Keratinocyte (primary cell): ENCODE data around the gene EPS8L2. TPM values are rescaled to one million over a fixed set of nuclear protein-coding genes. Genes with fewer than 3 reads are reported as not detected.
A peak's percentile ranks its signal among the peaks of the same experiment; 100 is the strongest.

Experiments used
- DNase-seq: peaks from one replicate; pipeline ENCODE4 v3.0.0-alpha.2; 2011; ENCODE audit warnings: low read depth, missing footprints, low spot score
- FAIRE-seq: peaks from 2 replicates; lab custom pipeline; 2011; peaks lifted over from hg19 to GRCh38; lab: Jason Lieb, UNC
- H2AFZ ChIP-seq: 2 replicates; pipeline ENCODE4 v1.6.0; 2012; ENCODE audit warnings: low read length, control low read depth, inconsistent platforms; ENCODE audit not compliant: control insufficient read depth
- H3K27ac ChIP-seq: 2 replicates; pipeline ENCODE4 v1.5.1; 2011; ENCODE audit warnings: low read length; ENCODE audit not compliant: control insufficient read depth, insufficient read depth
- H3K27me3 ChIP-seq: 3 replicates; pipeline ENCODE4 v1.6.0; 2011; ENCODE audit warnings: low read length; ENCODE audit not compliant: control insufficient read depth, insufficient read depth; ENCODE audit errors: extremely low read depth
- H3K36me3 ChIP-seq, 2 experiments: 2 replicates in 1 of 2; 3 replicates in 1 of 2; pipeline ENCODE4 v1.5.1; 2011; ENCODE audit warnings: low read length in 2 of 2, mild to moderate bottlenecking in 1 of 2; ENCODE audit not compliant: control insufficient read depth in 2 of 2, insufficient read depth in 2 of 2; ENCODE audit errors: extremely low read depth in 1 of 2
- H3K4me1 ChIP-seq: 3 replicates; pipeline ENCODE4 v1.5.1; 2011; ENCODE audit warnings: low read length; ENCODE audit not compliant: control insufficient read depth, insufficient read depth; ENCODE audit errors: extremely low read depth
- H3K4me2 ChIP-seq: 3 replicates; pipeline ENCODE4 v1.6.0; 2011; ENCODE audit warnings: low read depth, low read length; ENCODE audit not compliant: control insufficient read depth, insufficient read depth; ENCODE audit errors: extremely low read depth
- H3K4me3 ChIP-seq, 3 experiments: fragments of 200-600 bp in 1 of 3; sonication (generic) in 1 of 3; 2 replicates in 2 of 3; 3 replicates in 1 of 3; pipeline ENCODE4 v1.5.1; 2011 to 2016; ENCODE audit warnings: low read length in 3 of 3, mild to moderate bottlenecking in 3 of 3, control low read depth in 2 of 3, inconsistent platforms in 1 of 3, low read depth in 1 of 3, mixed read lengths in 1 of 3, mixed run types in 1 of 3, moderate library complexity in 1 of 3; ENCODE audit not compliant: control insufficient read depth in 2 of 3, insufficient read depth in 2 of 3; ENCODE audit errors: extremely low read depth in 1 of 3
- H3K79me2 ChIP-seq: 2 replicates; pipeline ENCODE4 v1.6.0; 2012; ENCODE audit warnings: low read length; ENCODE audit not compliant: control insufficient read depth, insufficient read depth
- H3K9ac ChIP-seq: 3 replicates; pipeline ENCODE4 v1.6.0; 2011; ENCODE audit warnings: low read length; ENCODE audit not compliant: control insufficient read depth, insufficient read depth; ENCODE audit errors: extremely low read depth
- H3K9me1 ChIP-seq: 3 replicates; pipeline ENCODE4 v1.6.0; 2011; ENCODE audit warnings: low read length; ENCODE audit not compliant: control insufficient read depth, insufficient read depth; ENCODE audit errors: extremely low read depth
- H3K9me3 ChIP-seq: 2 replicates; pipeline ENCODE4 v1.5.1; 2012; ENCODE audit warnings: low read depth, low read length; ENCODE audit not compliant: control insufficient read depth
- H4K20me1 ChIP-seq: 3 replicates; pipeline ENCODE4 v1.6.0; 2011; ENCODE audit warnings: low read length; ENCODE audit not compliant: control insufficient read depth, insufficient read depth; ENCODE audit errors: extremely low read depth
- EZH2 ChIP-seq: IDR thresholded peaks from one replicate; pipeline ENCODE4 v1.6.1; 2012; ENCODE audit warnings: inconsistent platforms, mild to moderate bottlenecking, low read length, moderate library complexity
- dilution Hi-C: fragments of 300-500 bp; cut with MboI; formaldehyde crosslinking; loops from one replicate; pipeline ENCODE4 v1.7.0; 2020; ENCODE audit warnings: low sequenced_read_pairs; ENCODE audit not compliant: extremely low pct_ligation_motif_present
- polyA plus RNA-seq, 5 experiments: library from polyadenylated mRNA; depleted of rRNA in 3 of 5; stranded (reverse) in 3 of 5; stranded (forward) in 1 of 5; unstranded in 1 of 5; fragments of >200 nt; gene quantifications; 1 replicate in 1 of 5; 2 replicates in 3 of 5; 3 replicates in 1 of 5; pipeline versions ENCODE4 v1.2.1 to v1.2.3, GENCODE V29; 2011 to 2012; ENCODE audit warnings: missing spikeins in 2 of 5, low read depth in 1 of 5, low replicate concordance in 1 of 5
- TF ChIP-seq, protein P1 (sequence below), 3 experiments: IDR thresholded peaks in 1 of 3; conservative IDR thresholded peaks in 1 of 3; optimal IDR thresholded peaks in 1 of 3; 2 replicates in 2 of 3; 3 replicates in 1 of 3; pipeline versions ENCODE3 to v1.5.1; 2011; ENCODE audit warnings: low read length in 3 of 3, mild to moderate bottlenecking in 3 of 3, moderate library complexity in 2 of 3, control low read depth in 1 of 3, inconsistent platforms in 1 of 3; ENCODE audit not compliant: insufficient read depth in 2 of 3; ENCODE audit errors: extremely low read depth in 1 of 3

EPS8L2 gene
- polyA plus RNA-seq, 1 donor (not counting 4 experiments of a cell fraction or from before 2014, with no cell fraction given): 114 TPM

DNA sequence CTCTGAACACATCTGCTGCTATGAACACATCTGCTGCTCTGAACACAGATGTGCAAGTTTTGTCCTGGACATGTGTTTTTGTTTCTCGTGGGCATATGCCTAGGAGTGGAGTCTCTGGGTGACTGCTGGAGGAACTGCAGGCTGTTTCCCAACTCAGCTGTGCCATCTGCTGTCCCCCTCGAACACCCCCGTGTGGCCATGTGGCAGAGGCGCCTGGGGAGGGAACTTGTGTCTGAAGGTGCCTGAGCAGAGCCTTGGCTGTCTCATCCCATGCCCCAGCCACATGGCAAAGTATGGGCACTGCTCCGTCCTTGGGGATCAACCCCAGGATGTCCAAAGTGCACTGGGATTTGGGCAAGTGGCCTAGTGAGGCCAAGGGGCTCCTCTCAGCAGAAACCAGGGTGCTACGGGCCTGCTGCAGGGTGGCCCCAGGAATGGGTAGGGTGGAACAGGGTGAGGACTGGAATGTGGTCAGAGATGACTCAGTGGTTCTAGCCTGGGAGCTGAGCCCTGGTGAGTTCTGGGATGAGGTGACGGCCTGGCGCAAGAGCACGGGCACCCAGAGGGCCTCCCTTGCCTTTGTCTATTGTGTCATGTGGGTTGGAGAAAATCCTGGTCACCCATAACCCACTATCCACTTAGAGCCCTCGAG is 56.5 kb downstream of the EPS8L2 start:
- Histone ChIP-seq H3K36me3 (peaks cover 39 to 40% of the 10 kb centered on the region in 2 experiments), H3K4me3 (no peak overlapping the region), H2AFZ (no peak overlapping the region), H3K4me1 (peaks cover 19% of the 10 kb centered on the region), H3K9me1 (peaks cover 3% of the 10 kb centered on the region), H4K20me1 (peaks cover 11% of the 10 kb centered on the region), H3K4me2 (peak overlapping the region; percentile 11), H3K27ac (peak overlapping the region; percentile 75), H3K27me3 (no peaks in the 10 kb centered on the region), H3K9ac (peak overlapping the region; percentile 38), H3K9me3 (no peaks in the 10 kb centered on the region), H3K79me2 (no peaks in the 10 kb centered on the region)
- no peak for TF ChIP-seq EZH2
- TF ChIP-seq, protein P1, sequence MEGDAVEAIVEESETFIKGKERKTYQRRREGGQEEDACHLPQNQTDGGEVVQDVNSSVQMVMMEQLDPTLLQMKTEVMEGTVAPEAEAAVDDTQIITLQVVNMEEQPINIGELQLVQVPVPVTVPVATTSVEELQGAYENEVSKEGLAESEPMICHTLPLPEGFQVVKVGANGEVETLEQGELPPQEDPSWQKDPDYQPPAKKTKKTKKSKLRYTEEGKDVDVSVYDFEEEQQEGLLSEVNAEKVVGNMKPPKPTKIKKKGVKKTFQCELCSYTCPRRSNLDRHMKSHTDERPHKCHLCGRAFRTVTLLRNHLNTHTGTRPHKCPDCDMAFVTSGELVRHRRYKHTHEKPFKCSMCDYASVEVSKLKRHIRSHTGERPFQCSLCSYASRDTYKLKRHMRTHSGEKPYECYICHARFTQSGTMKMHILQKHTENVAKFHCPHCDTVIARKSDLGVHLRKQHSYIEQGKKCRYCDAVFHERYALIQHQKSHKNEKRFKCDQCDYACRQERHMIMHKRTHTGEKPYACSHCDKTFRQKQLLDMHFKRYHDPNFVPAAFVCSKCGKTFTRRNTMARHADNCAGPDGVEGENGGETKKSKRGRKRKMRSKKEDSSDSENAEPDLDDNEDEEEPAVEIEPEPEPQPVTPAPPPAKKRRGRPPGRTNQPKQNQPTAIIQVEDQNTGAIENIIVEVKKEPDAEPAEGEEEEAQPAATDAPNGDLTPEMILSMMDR (optimal IDR thresholded peaks at IDR 0.05 in 1 of 3, IDR thresholded peaks at IDR 0.05 in 1 of 3, conservative IDR thresholded peaks at IDR 0.05 in 1 of 3; ENCODE audit: extremely low read depth in 1 of 3, insufficient read depth in 2 of 3, low read length in 3 of 3): peak; percentile 28 to 66 (median 34)
- FAIRE-seq: peak; percentile 69
- dilution Hi-C loops: no loop called here
- DNase-seq: peak; percentile 57

DNA sequence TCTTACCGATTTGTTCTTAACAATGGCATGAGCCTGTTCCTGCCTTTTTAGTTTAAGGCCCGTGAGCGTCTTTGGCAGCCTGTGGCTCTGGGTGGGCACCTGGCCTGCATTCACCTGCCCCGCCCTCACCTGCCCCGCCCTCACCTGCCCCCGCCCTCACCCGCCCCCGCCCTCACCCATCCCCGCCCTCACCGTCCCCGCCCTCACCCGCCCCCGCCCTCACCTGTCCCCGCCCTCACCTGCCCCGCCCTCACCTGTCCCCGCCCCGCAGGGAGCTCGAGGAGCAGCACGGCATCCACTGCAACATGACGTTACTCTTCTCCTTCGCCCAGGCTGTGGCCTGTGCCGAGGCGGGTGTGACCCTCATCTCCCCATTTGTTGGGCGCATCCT is 57.0 kb downstream of the EPS8L2 start:
- DNase-seq: no peak
- Histone ChIP-seq H3K4me3 (no peak overlapping the region), H3K4me1 (peaks cover 19% of the 10 kb centered on the region), H3K9me1 (peaks cover 3% of the 10 kb centered on the region), H3K27ac (peak overlapping the region; percentile 75), H3K36me3 (peaks cover 38 to 41% of the 10 kb centered on the region in 2 experiments), H3K79me2 (no peaks in the 10 kb centered on the region), H3K9me3 (no peaks in the 10 kb centered on the region), H3K27me3 (no peaks in the 10 kb centered on the region), H3K4me2 (peak overlapping the region; percentile 22), H2AFZ (no peak overlapping the region), H4K20me1 (peaks cover 11% of the 10 kb centered on the region), H3K9ac (peak overlapping the region; percentile 50)
- dilution Hi-C loops: no loop called here
- FAIRE-seq: no peak
- TF ChIP-seq EZH2: no peak
- TF ChIP-seq, protein P1 (optimal IDR thresholded peaks at IDR 0.05 in 1 of 3, IDR thresholded peaks at IDR 0.05 in 1 of 3, conservative IDR thresholded peaks at IDR 0.05 in 1 of 3; ENCODE audit: extremely low read depth in 1 of 3, insufficient read depth in 2 of 3, low read length in 3 of 3): no peak
